GM12878 (cell line): Measurements from ENCODE around the gene BMERB1. TPM values are rescaled to one million over a fixed set of nuclear protein-coding genes. Genes with fewer than 3 reads are reported as not detected.

Experiments used
- ATAC-seq: fragments of 200-7000 bp; cut with Tn5 transposase; 3 replicates; pipeline ENCODE4 v1.9.1; 2020; ENCODE audit warnings: mild to moderate bottlenecking, moderate library complexity
- BruUV-seq: library from RNA; stranded (reverse); fragments of 400-500 nt; replicated peaks from 2 replicates; lab custom pipeline; 2021; lab: Mats Ljungman, UMichigan
- CTCF ChIA-PET: fragments of 300-600 bp; sonication (Branson Sonifier 250); formaldehyde crosslinking; extraction: SDS; loops from one replicate; lab custom pipeline; 2021; ENCODE audit warnings: inconsistent platforms; lab: Yijun Ruan, JAX
- POLR2A ChIA-PET: fragments of 350-600 bp; formaldehyde crosslinking; extraction: SDS; loops from one replicate; lab custom pipeline; 2021; ENCODE audit warnings: inconsistent platforms; lab: Charles Lee
- RAD21 ChIA-PET: fragments of 300-600 bp; sonication (Branson Sonifier 250); formaldehyde crosslinking; loops from one replicate; lab custom pipeline; 2023; ENCODE audit warnings: antibody characterized with exemption; ENCODE audit not compliant: unreplicated experiment; lab: Charles Lee
- SMC1A ChIA-PET: fragments of 300-600 bp; sonication (Branson Sonifier 250); formaldehyde crosslinking; loops from one replicate; lab custom pipeline; 2023; ENCODE audit not compliant: unreplicated experiment, uncharacterized antibody; lab: Charles Lee
- DNase-seq: peaks from one replicate; pipeline ENCODE4 v3.0.0-alpha.2; 2011; ENCODE audit warnings: low read depth, low spot score
- FAIRE-seq: peaks from 3 replicates; lab custom pipeline; 2011; peaks lifted over from hg19 to GRCh38; lab: Jason Lieb, UNC
- H2AFZ ChIP-seq: 2 replicates; pipeline ENCODE4 v1.6.0; 2011; ENCODE audit warnings: low read depth, low read length, control low read depth; ENCODE audit not compliant: control insufficient read depth
- H3K27ac ChIP-seq: 2 replicates; pipeline ENCODE4 v1.5.1; 2011; ENCODE audit warnings: control low read depth; ENCODE audit not compliant: control insufficient read depth, insufficient read depth
- H3K27me3 ChIP-seq, 2 experiments: replicated peaks in 1 of 2; 2 replicates each; pipeline versions ENCODE4 v1.6.0 to v1.6.1; 2011; ENCODE audit warnings: low read length in 1 of 2; ENCODE audit not compliant: control insufficient read depth in 2 of 2, insufficient read depth in 2 of 2
- H3K36me3 ChIP-seq, 2 experiments: 2 replicates each; pipeline ENCODE4 v1.5.1; 2011; ENCODE audit warnings: low read length in 1 of 2; ENCODE audit not compliant: control insufficient read depth in 2 of 2, insufficient read depth in 2 of 2
- H3K4me1 ChIP-seq: 2 replicates; pipeline ENCODE4 v1.6.1; 2011; ENCODE audit warnings: mild to moderate bottlenecking, low read length, moderate library complexity, mixed read lengths; ENCODE audit not compliant: control insufficient read depth, insufficient read depth
- H3K4me2 ChIP-seq: 2 replicates; pipeline ENCODE4 v1.6.0; 2011; ENCODE audit warnings: control low read depth; ENCODE audit not compliant: control insufficient read depth, insufficient read depth
- H3K4me3 ChIP-seq: fragments of 200-600 bp; sonication (generic); 2 replicates; pipeline ENCODE4 v1.5.1; 2016
- H3K79me2 ChIP-seq: 2 replicates; pipeline ENCODE4 v1.6.0; 2011; ENCODE audit warnings: low read length; ENCODE audit not compliant: control insufficient read depth, insufficient read depth
- H3K9ac ChIP-seq: 2 replicates; pipeline ENCODE4 v1.8.0; 2011; ENCODE audit warnings: low read length, control low read depth, mixed read lengths; ENCODE audit not compliant: control insufficient read depth, insufficient read depth
- H3K9me3 ChIP-seq: replicated peaks from 3 replicates; pipeline ENCODE4 v1.5.1; 2011; ENCODE audit warnings: mild to moderate bottlenecking, low read length; ENCODE audit not compliant: control insufficient read depth, insufficient read depth
- H4K20me1 ChIP-seq: 2 replicates; pipeline ENCODE4 v1.6.0; 2011; ENCODE audit not compliant: control insufficient read depth, insufficient read depth
- BRCA1 ChIP-seq: IDR thresholded peaks from 2 replicates; pipeline ENCODE4 v1.6.1; 2011; ENCODE audit warnings: low read depth, low read length, improper control_type of control experiment
- E2F4 ChIP-seq: IDR thresholded peaks from 2 replicates; pipeline ENCODE4 v1.6.1; 2012; ENCODE audit warnings: low read depth, low read length, improper control_type of control experiment
- E2F8 ChIP-seq: fragments of 450-650 bp; IDR thresholded peaks from 2 replicates; pipeline ENCODE4 v1.6.1; 2018; ENCODE audit warnings: mild to moderate bottlenecking, low read depth, moderate library complexity; ENCODE audit not compliant: partially characterized antibody
- FOXK2 ChIP-seq: fragments of 450-650 bp; IDR thresholded peaks from 2 replicates; pipeline ENCODE4 v1.6.1; 2017; ENCODE audit warnings: mild to moderate bottlenecking, moderate library complexity
- HCFC1 ChIP-seq: fragments of 150-350 bp; IDR thresholded peaks from 2 replicates; pipeline ENCODE4 v1.6.1; 2014; ENCODE audit warnings: low read length
- HDAC6 ChIP-seq: fragments of 200-600 bp; sonication (generic); IDR thresholded peaks from one replicate; pipeline ENCODE4 v1.8.0; 2017; ENCODE audit warnings: antibody characterized with exemption; ENCODE audit not compliant: unreplicated experiment
- LARP7 ChIP-seq: fragments of 450-650 bp; IDR thresholded peaks from 2 replicates; pipeline ENCODE4 v1.6.1; 2017; ENCODE audit warnings: mild to moderate bottlenecking
- MTA3 ChIP-seq: IDR thresholded peaks from 2 replicates; pipeline ENCODE4 v1.6.1; 2012; ENCODE audit warnings: low read length, inconsistent platforms, borderline replicate concordance
- PML ChIP-seq: IDR thresholded peaks from 2 replicates; pipeline ENCODE4 v1.6.1; 2012; ENCODE audit warnings: low read length, inconsistent platforms
- POLR2A ChIP-seq: IDR thresholded peaks from 2 replicates; pipeline ENCODE4 v1.6.1; 2011; ENCODE audit warnings: low read depth, mild to moderate bottlenecking, low read length
- WGBS: methylation state at CpG from one replicate; pipeline ENCODE4 v1.1.6; 2016; ENCODE audit warnings: low lambda C conversion rate; ENCODE audit not compliant: insufficient replicate concordance, insufficient coverage; ENCODE audit errors: missing lambda C conversion rate; 5-methylcytosine and 5-hydroxymethylcytosine counted together
- in situ Hi-C: fragments of 300-500 bp; cut with MboI; formaldehyde crosslinking; loops from 9 replicates; pipeline ENCODE4 v1.14.3; 2018; ENCODE audit warnings: mixed read lengths
- intact Hi-C: fragments of 100-400 bp; cut with micrococcal nuclease; formaldehyde crosslinking; loops from one replicate; pipeline ENCODE4 v1.14.2; 2022; ENCODE audit not compliant: unreplicated experiment
- polyA plus RNA-seq, 11 experiments: library from polyadenylated mRNA; depleted of rRNA in 4 of 11; unstranded in 6 of 11; stranded (reverse) in 5 of 11; fragments of >200 nt; fragmentation: Nextera tagmentation in 4 of 11; fragmentation: Illumina TruSeq in 1 of 11; extraction: Ambion mirVana in 4 of 11; extraction: Trizol in 1 of 11; gene quantifications; 1 replicate in 1 of 11; 2 replicates in 10 of 11; pipeline versions ENCODE4 v1.2.1 to v1.2.3, GENCODE V29; 2011 to 2016; ENCODE audit warnings: inconsistent platforms in 2 of 11, missing spikeins in 2 of 11, low read depth in 1 of 11
- total RNA-seq, 4 experiments: library from RNA; depleted of rRNA in 3 of 4; stranded (reverse); fragments of >200 nt in 3 of 4; fragmentation: Illumina TruSeq in 1 of 4; extraction: Trizol in 1 of 4; gene quantifications; 2 replicates each; pipeline versions ENCODE4 v1.2.1 to v1.2.3, GENCODE V29; 2013 to 2021
- TF ChIP-seq, protein P1 (sequence below): fragments of 450-650 bp; IDR thresholded peaks from 2 replicates; pipeline ENCODE4 v1.6.1; 2014; ENCODE audit warnings: mild to moderate bottlenecking
- TF ChIP-seq, protein P2 (sequence below), 3 experiments: IDR thresholded peaks in 2 of 3; conservative IDR thresholded peaks in 1 of 3; 2 replicates each; pipeline ENCODE4 v1.5.1; 2011; ENCODE audit warnings: low read depth in 3 of 3, low read length in 3 of 3, mild to moderate bottlenecking in 3 of 3, control low read depth in 2 of 3, moderate library complexity in 2 of 3, inconsistent platforms in 1 of 3, mixed read lengths in 1 of 3; ENCODE audit not compliant: control insufficient read depth in 2 of 3, insufficient read depth in 1 of 3; ENCODE audit errors: extremely low read depth in 1 of 3

BMERB1 gene
- total and polyA plus RNA-seq, 10 of the 15 experiments (the other 5 are each of a cell fraction or from before 2014, with no cell fraction given), result 0.05 to 0.68 (median 0.34) TPM

DNA sequence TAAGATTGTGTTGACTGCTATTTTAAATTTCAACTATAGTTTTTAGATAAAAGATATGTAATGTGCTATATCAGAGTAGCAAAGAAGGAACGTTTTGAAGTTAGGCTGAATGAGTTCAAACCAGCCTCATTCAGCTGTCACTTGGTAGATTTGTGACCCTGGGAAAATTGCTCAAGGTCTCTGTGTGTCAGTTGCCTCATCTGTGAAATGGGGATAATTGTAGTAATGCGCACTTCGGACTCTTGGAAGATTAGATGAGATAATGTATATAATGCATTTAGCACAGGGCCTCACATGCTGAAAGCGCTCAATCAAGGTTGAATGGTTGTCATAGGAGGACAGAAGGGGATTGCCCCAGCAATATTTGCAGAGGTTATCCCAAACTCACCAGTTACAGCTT is 4.7 kb downstream of the BMERB1 start (continued):
- TF ChIP-seq HCFC1, result no peak
- TF ChIP-seq MTA3, result no peak

- Histone ChIP-seq H3K9me3 (no peaks in the 10 kb centered on the region), H3K4me2 (no peak overlapping the region), H3K27ac (no peak overlapping the region), H3K36me3 (no peaks in the 10 kb centered on the region), H3K27me3 (peaks cover 2 to 8% of the 10 kb centered on the region in 2 experiments), H2AFZ (no peak overlapping the region), H3K79me2 (no peaks in the 10 kb centered on the region), H4K20me1 (no peaks in the 10 kb centered on the region), H3K4me3 (no peak overlapping the region), H3K9ac (no peak overlapping the region), H3K4me1 (no peaks in the 10 kb centered on the region)
- intact Hi-C loops, result no loop called here
- TF ChIP-seq, protein P1, sequence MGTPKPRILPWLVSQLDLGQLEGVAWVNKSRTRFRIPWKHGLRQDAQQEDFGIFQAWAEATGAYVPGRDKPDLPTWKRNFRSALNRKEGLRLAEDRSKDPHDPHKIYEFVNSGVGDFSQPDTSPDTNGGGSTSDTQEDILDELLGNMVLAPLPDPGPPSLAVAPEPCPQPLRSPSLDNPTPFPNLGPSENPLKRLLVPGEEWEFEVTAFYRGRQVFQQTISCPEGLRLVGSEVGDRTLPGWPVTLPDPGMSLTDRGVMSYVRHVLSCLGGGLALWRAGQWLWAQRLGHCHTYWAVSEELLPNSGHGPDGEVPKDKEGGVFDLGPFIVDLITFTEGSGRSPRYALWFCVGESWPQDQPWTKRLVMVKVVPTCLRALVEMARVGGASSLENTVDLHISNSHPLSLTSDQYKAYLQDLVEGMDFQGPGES, result no peak
- TF ChIP-seq POLR2A (no peak), E2F4 (no peak), LARP7 (no peak), BRCA1 (no peak), E2F8 (no peak), FOXK2 (no peak), HDAC6 (no peak), PML (no peak)
- TF ChIP-seq, protein P2, sequence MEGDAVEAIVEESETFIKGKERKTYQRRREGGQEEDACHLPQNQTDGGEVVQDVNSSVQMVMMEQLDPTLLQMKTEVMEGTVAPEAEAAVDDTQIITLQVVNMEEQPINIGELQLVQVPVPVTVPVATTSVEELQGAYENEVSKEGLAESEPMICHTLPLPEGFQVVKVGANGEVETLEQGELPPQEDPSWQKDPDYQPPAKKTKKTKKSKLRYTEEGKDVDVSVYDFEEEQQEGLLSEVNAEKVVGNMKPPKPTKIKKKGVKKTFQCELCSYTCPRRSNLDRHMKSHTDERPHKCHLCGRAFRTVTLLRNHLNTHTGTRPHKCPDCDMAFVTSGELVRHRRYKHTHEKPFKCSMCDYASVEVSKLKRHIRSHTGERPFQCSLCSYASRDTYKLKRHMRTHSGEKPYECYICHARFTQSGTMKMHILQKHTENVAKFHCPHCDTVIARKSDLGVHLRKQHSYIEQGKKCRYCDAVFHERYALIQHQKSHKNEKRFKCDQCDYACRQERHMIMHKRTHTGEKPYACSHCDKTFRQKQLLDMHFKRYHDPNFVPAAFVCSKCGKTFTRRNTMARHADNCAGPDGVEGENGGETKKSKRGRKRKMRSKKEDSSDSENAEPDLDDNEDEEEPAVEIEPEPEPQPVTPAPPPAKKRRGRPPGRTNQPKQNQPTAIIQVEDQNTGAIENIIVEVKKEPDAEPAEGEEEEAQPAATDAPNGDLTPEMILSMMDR (IDR thresholded peaks at IDR 0.05 in 2 of 3, conservative IDR thresholded peaks at IDR 0.05 in 1 of 3; ENCODE audit: control insufficient read depth in 2 of 3, extremely low read depth in 1 of 3, insufficient read depth in 1 of 3, low read depth in 3 of 3, low read length in 3 of 3), result no peak
- in situ Hi-C loops, result no loop called here
- ChIA-PET POLR2A (no interaction called here), CTCF (no interaction called here), SMC1A (no interaction called here), RAD21 (no interaction called here)
- no TSS peak for BruUV-seq
- no peak for DNase-seq
- WGBS, result 44% methylated on average over 4 of the region's 4 CpGs
- no peak for ATAC-seq
- no peak for FAIRE-seq
These were observed 5.1 kb downstream of the BMERB1 start for GRCh38 chr16:15439521-15439920.
